ENCODE results near the gene SDC4. TPM values are rescaled to one million over a fixed set of nuclear protein-coding genes. Genes with fewer than 3 reads are reported as not detected.

Gene SDC4
- total RNA-seq, 2 donors from 2014 or later = 123 to 266 TPM

DNA sequence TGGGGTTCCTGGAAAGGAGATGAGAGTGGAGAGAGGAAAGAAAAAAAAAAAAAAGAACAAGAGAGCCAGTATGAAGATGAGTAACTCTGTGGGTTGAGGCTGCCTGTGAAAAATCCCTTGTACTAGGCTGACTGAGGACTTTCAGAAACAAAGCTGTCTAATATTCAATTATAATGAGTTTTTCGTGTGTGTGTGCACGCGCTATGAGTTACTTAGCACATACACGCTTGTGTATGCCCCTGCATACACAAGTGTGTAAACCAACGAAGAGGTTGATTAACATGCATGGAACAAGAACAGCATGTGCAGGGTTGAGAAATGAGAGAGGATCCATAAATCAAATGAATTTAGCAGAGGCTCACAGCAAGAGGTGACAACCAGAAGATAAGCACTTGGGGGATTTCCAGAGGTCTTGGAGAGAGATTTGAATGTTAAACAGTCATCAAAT lies 46.4 kb downstream of the SDC4 start:
- no peak for TF ChIP-seq POLR2AphosphoS5 (IDR thresholded peaks at IDR 0.05)
- TF ChIP-seq, protein P1, sequence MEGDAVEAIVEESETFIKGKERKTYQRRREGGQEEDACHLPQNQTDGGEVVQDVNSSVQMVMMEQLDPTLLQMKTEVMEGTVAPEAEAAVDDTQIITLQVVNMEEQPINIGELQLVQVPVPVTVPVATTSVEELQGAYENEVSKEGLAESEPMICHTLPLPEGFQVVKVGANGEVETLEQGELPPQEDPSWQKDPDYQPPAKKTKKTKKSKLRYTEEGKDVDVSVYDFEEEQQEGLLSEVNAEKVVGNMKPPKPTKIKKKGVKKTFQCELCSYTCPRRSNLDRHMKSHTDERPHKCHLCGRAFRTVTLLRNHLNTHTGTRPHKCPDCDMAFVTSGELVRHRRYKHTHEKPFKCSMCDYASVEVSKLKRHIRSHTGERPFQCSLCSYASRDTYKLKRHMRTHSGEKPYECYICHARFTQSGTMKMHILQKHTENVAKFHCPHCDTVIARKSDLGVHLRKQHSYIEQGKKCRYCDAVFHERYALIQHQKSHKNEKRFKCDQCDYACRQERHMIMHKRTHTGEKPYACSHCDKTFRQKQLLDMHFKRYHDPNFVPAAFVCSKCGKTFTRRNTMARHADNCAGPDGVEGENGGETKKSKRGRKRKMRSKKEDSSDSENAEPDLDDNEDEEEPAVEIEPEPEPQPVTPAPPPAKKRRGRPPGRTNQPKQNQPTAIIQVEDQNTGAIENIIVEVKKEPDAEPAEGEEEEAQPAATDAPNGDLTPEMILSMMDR (IDR thresholded peaks at IDR 0.05) = no peak
- no peak for TF ChIP-seq POLR2A (IDR thresholded peaks at IDR 0.05)
- H3K9me3 ChIP-seq = no peaks in the 10 kb centered on the region
- 88% methylated on average over 5 of the region's 5 CpGs for WGBS
- DNase-seq (ENCODE audit: low spot score) = no peak
- H3K27me3 ChIP-seq (replicated peaks; ENCODE audit: insufficient read depth) = peaks cover 11% of the 10 kb centered on the region
- intact Hi-C loops (cut with DNase I) = no loop called here
- no peaks in the 10 kb centered on the region for H3K36me3 ChIP-seq
- H3K27ac ChIP-seq = no peak overlapping the region
- no peak overlapping the region for H3K4me3 ChIP-seq
- no peaks in the 10 kb centered on the region for H3K4me1 ChIP-seq (replicated peaks)

DNA sequence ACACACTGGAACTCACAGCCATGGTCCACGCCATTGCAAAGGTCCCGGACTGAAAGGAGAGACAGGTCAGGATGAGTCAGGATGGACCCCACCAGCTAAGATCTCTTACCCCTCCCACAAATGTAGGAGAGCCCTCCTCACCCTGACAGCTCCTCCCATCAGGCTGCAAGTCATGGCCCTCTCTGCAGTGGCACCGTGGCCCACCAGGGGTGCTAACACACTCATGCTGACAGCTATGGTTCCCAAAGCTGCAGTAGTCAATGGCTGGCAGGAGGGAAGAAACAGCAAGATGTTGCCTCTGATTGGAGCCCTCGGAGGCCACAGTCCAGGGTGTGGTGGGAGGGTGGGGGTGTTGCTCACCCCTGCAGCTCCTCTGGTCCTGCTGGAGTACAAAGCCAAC lies 47.3 kb downstream of the SDC4 start:
- Histone ChIP-seq H3K4me3 (no peak overlapping the region), H3K9me3 (no peaks in the 10 kb centered on the region), H3K27me3 (replicated peaks; ENCODE audit: insufficient read depth) (peaks cover 5% of the 10 kb centered on the region), H3K27ac (no peak overlapping the region), H3K4me1 (replicated peaks) (no peaks in the 10 kb centered on the region), H3K36me3 (no peaks in the 10 kb centered on the region)
- intact Hi-C loops (cut with DNase I) = no loop called here
- 17% methylated on average over 4 of the region's 4 CpGs for WGBS
- TF ChIP-seq POLR2A (IDR thresholded peaks at IDR 0.05) (no peak), POLR2AphosphoS5 (IDR thresholded peaks at IDR 0.05) (no peak)
- TF ChIP-seq, protein P1 (IDR thresholded peaks at IDR 0.05) = no peak
- no peak for DNase-seq (ENCODE audit: low spot score)

DNA sequence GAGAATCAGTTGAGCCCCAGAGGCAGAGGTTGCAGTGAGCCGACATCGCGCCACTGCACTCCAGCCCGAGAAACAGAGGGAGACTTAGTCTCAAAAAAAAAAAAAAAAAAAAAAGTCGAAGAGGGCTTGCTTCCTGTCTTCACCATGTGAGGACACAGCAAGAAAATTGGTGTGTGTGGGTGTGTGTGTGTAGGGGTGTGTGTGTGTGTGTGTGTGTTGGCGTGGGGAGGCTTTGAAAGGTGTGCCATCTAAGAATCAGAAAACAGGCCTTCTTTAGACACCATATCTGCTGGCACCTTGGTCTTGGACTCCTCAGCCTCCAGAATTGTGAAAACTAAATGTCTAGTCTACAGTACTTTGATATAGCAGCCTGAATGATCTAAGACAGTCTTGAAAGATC lies 48.4 kb downstream of the SDC4 start:
- Histone ChIP-seq H3K36me3 (no peaks in the 10 kb centered on the region), H3K4me3 (no peak overlapping the region), H3K27ac (no peak overlapping the region), H3K4me1 (replicated peaks) (no peaks in the 10 kb centered on the region), H3K9me3 (no peaks in the 10 kb centered on the region), H3K27me3 (replicated peaks; ENCODE audit: insufficient read depth) (peaks cover 5% of the 10 kb centered on the region)
- DNase-seq (ENCODE audit: low spot score) = no peak
- intact Hi-C loops (cut with DNase I) = no loop called here
- WGBS = 90% methylated on average over 6 of the region's 6 CpGs
- TF ChIP-seq, protein P1 (IDR thresholded peaks at IDR 0.05) = no peak
- TF ChIP-seq POLR2AphosphoS5 (IDR thresholded peaks at IDR 0.05) = no peak
- no peak for TF ChIP-seq POLR2A (IDR thresholded peaks at IDR 0.05)

DNA sequence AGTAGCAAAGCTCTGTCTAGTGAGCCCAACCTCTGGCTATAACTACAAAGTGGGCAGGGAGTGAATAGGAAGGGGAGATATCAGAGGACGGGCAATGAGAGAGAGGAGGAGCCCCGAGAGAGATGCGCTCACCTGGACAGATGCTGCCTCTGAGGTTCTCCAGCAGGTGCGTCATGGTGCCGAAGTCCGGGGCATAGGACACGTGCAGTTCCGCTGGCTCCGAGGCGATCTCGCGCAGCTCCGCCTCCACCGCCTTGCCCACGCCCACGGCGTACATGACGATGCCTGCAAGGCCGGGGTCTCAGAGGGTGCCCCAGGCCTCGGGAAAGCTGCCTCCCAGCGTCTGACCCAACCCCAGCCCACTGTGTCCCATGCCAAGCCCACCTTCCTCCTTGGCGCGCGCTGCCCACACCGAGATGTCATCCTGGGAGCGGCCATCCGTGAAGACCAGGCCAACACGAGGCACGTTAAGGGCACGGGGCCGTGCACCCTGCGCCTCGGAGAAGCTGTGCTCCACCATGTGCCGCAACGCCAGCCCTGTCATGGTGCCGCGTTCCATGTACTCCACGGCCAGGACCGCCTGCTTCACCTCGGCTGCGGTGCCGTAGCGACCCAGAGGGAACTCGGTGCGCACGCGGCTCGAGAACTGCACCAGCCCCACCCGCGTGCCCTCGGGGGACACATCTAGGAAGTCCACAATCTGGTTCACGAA lies 50.3 kb downstream of the SDC4 start:
- H3K9me3 ChIP-seq = no peaks in the 10 kb centered on the region
- H3K27ac ChIP-seq = no peak overlapping the region
- H3K4me3 ChIP-seq = no peak overlapping the region
- 92% methylated on average over 52 of the region's 52 CpGs for WGBS
- no peaks in the 10 kb centered on the region for H3K4me1 ChIP-seq (replicated peaks)
- intact Hi-C loops (cut with DNase I) = no loop called here
- no peaks in the 10 kb centered on the region for H3K27me3 ChIP-seq (replicated peaks; ENCODE audit: insufficient read depth)
- DNase-seq (ENCODE audit: low spot score) = no peak
- TF ChIP-seq, protein P1 (IDR thresholded peaks at IDR 0.05) = no peak
- no peak for TF ChIP-seq POLR2AphosphoS5 (IDR thresholded peaks at IDR 0.05)
- TF ChIP-seq POLR2A (IDR thresholded peaks at IDR 0.05) = no peak
- no peaks in the 10 kb centered on the region for H3K36me3 ChIP-seq

DNA sequence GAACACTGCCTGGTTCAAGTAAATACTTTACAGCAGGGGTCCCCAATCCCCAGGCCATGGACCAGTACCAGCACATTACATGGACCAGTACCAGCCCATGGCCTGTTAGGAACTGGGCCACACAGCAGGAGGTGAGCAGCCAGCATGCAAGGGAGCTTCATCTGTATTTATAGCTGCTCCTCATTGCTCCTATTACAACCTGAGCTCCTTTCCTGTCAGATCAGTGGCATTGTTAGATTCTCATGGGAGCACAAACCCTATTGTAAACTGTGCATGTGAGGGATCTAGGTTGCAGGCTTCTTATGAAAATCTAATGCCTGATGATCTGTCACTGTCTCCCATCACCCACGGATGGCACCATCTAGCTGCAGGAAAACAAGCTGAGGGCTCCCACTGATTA lies 53.6 kb downstream of the SDC4 start:
- no peak for DNase-seq (ENCODE audit: low spot score)
- intact Hi-C loops (cut with DNase I) = loop anchor here (5.0 kb wide), 2 partner anchors 197 to 252 kb away; no protein-coding TSS in a partner anchor
- no peaks in the 10 kb centered on the region for H3K9me3 ChIP-seq
- 97% methylated on average over 1 of the region's 1 CpG for WGBS
- TF ChIP-seq POLR2A (IDR thresholded peaks at IDR 0.05) = no peak
- TF ChIP-seq, protein P1 (IDR thresholded peaks at IDR 0.05) = no peak
- no peak for TF ChIP-seq POLR2AphosphoS5 (IDR thresholded peaks at IDR 0.05)
- H3K4me3 ChIP-seq = no peak overlapping the region
- H3K27me3 ChIP-seq (replicated peaks; ENCODE audit: insufficient read depth) = no peaks in the 10 kb centered on the region
- no peaks in the 10 kb centered on the region for H3K4me1 ChIP-seq (replicated peaks)
- no peak overlapping the region for H3K27ac ChIP-seq
- H3K36me3 ChIP-seq = no peaks in the 10 kb centered on the region
